Keratinocyte (primary cell): Measurements from ENCODE around the gene CLEC16A. TPM values are rescaled to one million over a fixed set of nuclear protein-coding genes. Genes with fewer than 3 reads are reported as not detected.

ENCODE experiments used
- DNase-seq: peaks from one replicate; pipeline ENCODE4 v3.0.0-alpha.2; 2011; ENCODE audit warnings: low read depth, missing footprints, low spot score
- FAIRE-seq: peaks from 2 replicates; lab custom pipeline; 2011; peaks lifted over from hg19 to GRCh38; lab: Jason Lieb, UNC
- H2AFZ ChIP-seq: 2 replicates; pipeline ENCODE4 v1.6.0; 2012; ENCODE audit warnings: low read length, control low read depth, inconsistent platforms; ENCODE audit not compliant: control insufficient read depth
- H3K27ac ChIP-seq: 2 replicates; pipeline ENCODE4 v1.5.1; 2011; ENCODE audit warnings: low read length; ENCODE audit not compliant: control insufficient read depth, insufficient read depth
- H3K27me3 ChIP-seq: 3 replicates; pipeline ENCODE4 v1.6.0; 2011; ENCODE audit warnings: low read length; ENCODE audit not compliant: control insufficient read depth, insufficient read depth; ENCODE audit errors: extremely low read depth
- H3K36me3 ChIP-seq, 2 experiments: 2 replicates in 1 of 2; 3 replicates in 1 of 2; pipeline ENCODE4 v1.5.1; 2011; ENCODE audit warnings: low read length in 2 of 2, mild to moderate bottlenecking in 1 of 2; ENCODE audit not compliant: control insufficient read depth in 2 of 2, insufficient read depth in 2 of 2; ENCODE audit errors: extremely low read depth in 1 of 2
- H3K4me1 ChIP-seq: 3 replicates; pipeline ENCODE4 v1.5.1; 2011; ENCODE audit warnings: low read length; ENCODE audit not compliant: control insufficient read depth, insufficient read depth; ENCODE audit errors: extremely low read depth
- H3K4me2 ChIP-seq: 3 replicates; pipeline ENCODE4 v1.6.0; 2011; ENCODE audit warnings: low read depth, low read length; ENCODE audit not compliant: control insufficient read depth, insufficient read depth; ENCODE audit errors: extremely low read depth
- H3K4me3 ChIP-seq, 3 experiments: fragments of 200-600 bp in 1 of 3; sonication (generic) in 1 of 3; 2 replicates in 2 of 3; 3 replicates in 1 of 3; pipeline ENCODE4 v1.5.1; 2011 to 2016; ENCODE audit warnings: low read length in 3 of 3, mild to moderate bottlenecking in 3 of 3, control low read depth in 2 of 3, inconsistent platforms in 1 of 3, low read depth in 1 of 3, mixed read lengths in 1 of 3, mixed run types in 1 of 3, moderate library complexity in 1 of 3; ENCODE audit not compliant: control insufficient read depth in 2 of 3, insufficient read depth in 2 of 3; ENCODE audit errors: extremely low read depth in 1 of 3
- H3K79me2 ChIP-seq: 2 replicates; pipeline ENCODE4 v1.6.0; 2012; ENCODE audit warnings: low read length; ENCODE audit not compliant: control insufficient read depth, insufficient read depth
- H3K9ac ChIP-seq: 3 replicates; pipeline ENCODE4 v1.6.0; 2011; ENCODE audit warnings: low read length; ENCODE audit not compliant: control insufficient read depth, insufficient read depth; ENCODE audit errors: extremely low read depth
- H3K9me1 ChIP-seq: 3 replicates; pipeline ENCODE4 v1.6.0; 2011; ENCODE audit warnings: low read length; ENCODE audit not compliant: control insufficient read depth, insufficient read depth; ENCODE audit errors: extremely low read depth
- H3K9me3 ChIP-seq: 2 replicates; pipeline ENCODE4 v1.5.1; 2012; ENCODE audit warnings: low read depth, low read length; ENCODE audit not compliant: control insufficient read depth
- H4K20me1 ChIP-seq: 3 replicates; pipeline ENCODE4 v1.6.0; 2011; ENCODE audit warnings: low read length; ENCODE audit not compliant: control insufficient read depth, insufficient read depth; ENCODE audit errors: extremely low read depth
- EZH2 ChIP-seq: IDR thresholded peaks from one replicate; pipeline ENCODE4 v1.6.1; 2012; ENCODE audit warnings: inconsistent platforms, mild to moderate bottlenecking, low read length, moderate library complexity
- dilution Hi-C: fragments of 300-500 bp; cut with MboI; formaldehyde crosslinking; loops from one replicate; pipeline ENCODE4 v1.7.0; 2020; ENCODE audit warnings: low sequenced_read_pairs; ENCODE audit not compliant: extremely low pct_ligation_motif_present
- polyA plus RNA-seq, 5 experiments: library from polyadenylated mRNA; depleted of rRNA in 3 of 5; stranded (reverse) in 3 of 5; stranded (forward) in 1 of 5; unstranded in 1 of 5; fragments of >200 nt; gene quantifications; 1 replicate in 1 of 5; 2 replicates in 3 of 5; 3 replicates in 1 of 5; pipeline versions ENCODE4 v1.2.1 to v1.2.3, GENCODE V29; 2011 to 2012; ENCODE audit warnings: missing spikeins in 2 of 5, low read depth in 1 of 5, low replicate concordance in 1 of 5
- TF ChIP-seq, protein P1 (sequence below), 3 experiments: IDR thresholded peaks in 1 of 3; conservative IDR thresholded peaks in 1 of 3; optimal IDR thresholded peaks in 1 of 3; 2 replicates in 2 of 3; 3 replicates in 1 of 3; pipeline versions ENCODE3 to v1.5.1; 2011; ENCODE audit warnings: low read length in 3 of 3, mild to moderate bottlenecking in 3 of 3, moderate library complexity in 2 of 3, control low read depth in 1 of 3, inconsistent platforms in 1 of 3; ENCODE audit not compliant: insufficient read depth in 2 of 3; ENCODE audit errors: extremely low read depth in 1 of 3

Gene CLEC16A
- polyA plus RNA-seq, 1 donor (not counting 4 experiments of a cell fraction or from before 2014, with no cell fraction given) = 9.5 TPM

DNA sequence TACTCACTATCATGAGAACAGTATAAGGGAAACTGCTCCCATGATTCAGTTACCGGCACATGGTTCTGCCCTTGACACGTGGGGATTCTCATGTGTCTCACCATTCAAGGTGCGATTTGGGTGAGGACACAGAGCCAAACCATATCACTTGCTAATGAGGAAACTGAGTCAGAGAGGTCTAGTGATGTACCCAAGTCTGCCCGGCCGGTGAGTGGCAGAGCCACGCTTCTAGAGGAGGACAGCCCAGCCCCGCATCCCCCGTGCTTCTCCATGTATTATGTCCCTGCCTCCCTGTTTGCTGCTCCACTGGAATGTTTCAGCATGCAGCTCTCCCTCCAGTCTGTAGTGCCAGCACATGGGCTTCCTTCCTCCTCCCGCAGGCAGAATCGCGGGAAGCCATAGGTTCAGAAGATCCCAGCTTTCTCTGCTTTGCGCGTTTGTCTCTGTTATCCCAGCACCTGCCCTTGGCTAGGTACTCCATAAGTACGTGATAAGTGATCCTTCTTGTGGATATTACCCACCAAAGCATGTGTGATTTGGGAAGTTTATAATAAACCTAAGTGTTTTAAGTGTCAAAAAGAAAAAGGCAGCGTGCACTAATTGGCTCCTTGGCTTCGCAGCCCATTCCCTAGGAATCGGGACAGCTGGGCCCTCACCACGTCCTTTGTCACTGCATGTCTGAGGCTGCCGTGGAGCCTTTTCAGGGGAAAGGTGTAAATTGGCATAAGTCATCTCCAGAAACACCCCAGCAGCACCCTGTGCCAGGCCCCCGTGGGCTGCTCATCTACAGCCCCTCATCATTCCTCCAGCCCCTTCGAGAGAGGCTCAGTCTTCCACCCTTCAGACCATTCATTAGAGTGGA lies 103.8 kb downstream of the CLEC16A start:
- Histone ChIP-seq H3K79me2 (no peaks in the 10 kb centered on the region), H3K27ac (no peak overlapping the region), H3K4me2 (no peak overlapping the region), H3K4me3 (no peak overlapping the region), H2AFZ (no peak overlapping the region), H3K9ac (no peak overlapping the region), H3K36me3 (peaks cover 14 to 20% of the 10 kb centered on the region in 2 experiments), H3K4me1 (peaks cover 6% of the 10 kb centered on the region), H3K27me3 (no peaks in the 10 kb centered on the region), H4K20me1 (no peaks in the 10 kb centered on the region), H3K9me3 (no peaks in the 10 kb centered on the region), H3K9me1 (no peaks in the 10 kb centered on the region)
- dilution Hi-C loops = no loop called here
- DNase-seq = no peak
- TF ChIP-seq, protein P1, sequence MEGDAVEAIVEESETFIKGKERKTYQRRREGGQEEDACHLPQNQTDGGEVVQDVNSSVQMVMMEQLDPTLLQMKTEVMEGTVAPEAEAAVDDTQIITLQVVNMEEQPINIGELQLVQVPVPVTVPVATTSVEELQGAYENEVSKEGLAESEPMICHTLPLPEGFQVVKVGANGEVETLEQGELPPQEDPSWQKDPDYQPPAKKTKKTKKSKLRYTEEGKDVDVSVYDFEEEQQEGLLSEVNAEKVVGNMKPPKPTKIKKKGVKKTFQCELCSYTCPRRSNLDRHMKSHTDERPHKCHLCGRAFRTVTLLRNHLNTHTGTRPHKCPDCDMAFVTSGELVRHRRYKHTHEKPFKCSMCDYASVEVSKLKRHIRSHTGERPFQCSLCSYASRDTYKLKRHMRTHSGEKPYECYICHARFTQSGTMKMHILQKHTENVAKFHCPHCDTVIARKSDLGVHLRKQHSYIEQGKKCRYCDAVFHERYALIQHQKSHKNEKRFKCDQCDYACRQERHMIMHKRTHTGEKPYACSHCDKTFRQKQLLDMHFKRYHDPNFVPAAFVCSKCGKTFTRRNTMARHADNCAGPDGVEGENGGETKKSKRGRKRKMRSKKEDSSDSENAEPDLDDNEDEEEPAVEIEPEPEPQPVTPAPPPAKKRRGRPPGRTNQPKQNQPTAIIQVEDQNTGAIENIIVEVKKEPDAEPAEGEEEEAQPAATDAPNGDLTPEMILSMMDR (optimal IDR thresholded peaks at IDR 0.05 in 1 of 3, IDR thresholded peaks at IDR 0.05 in 1 of 3, conservative IDR thresholded peaks at IDR 0.05 in 1 of 3; ENCODE audit: extremely low read depth in 1 of 3, insufficient read depth in 2 of 3, low read length in 3 of 3) = no peak
- no peak for TF ChIP-seq EZH2
- FAIRE-seq = no peak

DNA sequence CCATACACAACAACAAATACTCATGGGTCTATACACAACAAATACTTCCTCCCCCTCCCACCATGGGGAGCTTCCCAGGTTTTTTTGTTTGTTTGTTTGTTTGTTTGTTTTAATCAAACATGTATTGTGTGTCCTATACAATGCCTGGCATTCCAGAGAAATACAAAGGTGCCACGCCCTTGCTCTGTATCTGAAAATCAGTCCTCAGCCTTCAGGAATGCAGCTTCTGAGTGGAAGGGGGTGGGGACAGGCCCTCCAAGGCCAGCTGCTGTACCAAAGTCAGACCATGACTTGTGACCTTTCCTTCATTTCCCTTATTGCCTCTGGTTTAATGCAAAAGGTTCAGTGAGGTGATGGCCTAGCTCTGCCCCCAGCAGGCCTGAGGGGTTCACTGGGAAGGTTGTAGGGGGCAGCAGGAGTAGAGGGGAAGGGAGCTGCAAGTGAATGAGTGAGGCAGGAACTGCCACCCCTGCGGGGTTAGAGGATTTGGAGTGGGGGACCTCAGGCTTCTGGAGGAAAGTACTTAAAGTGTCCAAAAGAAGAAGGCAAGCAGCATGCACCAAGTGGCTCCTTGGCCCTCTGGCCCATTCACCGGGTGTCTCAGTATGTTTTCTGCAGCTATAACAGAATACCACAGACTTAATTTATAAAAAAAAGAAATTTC lies 105.2 kb downstream of the CLEC16A start:
- FAIRE-seq (no peak), DNase-seq (no peak)
- Histone ChIP-seq H3K79me2 (no peaks in the 10 kb centered on the region), H3K9ac (no peak overlapping the region), H4K20me1 (no peaks in the 10 kb centered on the region), H3K36me3 (peaks cover 14 to 26% of the 10 kb centered on the region in 2 experiments), H3K27me3 (no peaks in the 10 kb centered on the region), H2AFZ (no peak overlapping the region), H3K4me2 (peak overlapping the region; percentile 27), H3K4me1 (peaks cover 6% of the 10 kb centered on the region), H3K27ac (no peak overlapping the region), H3K4me3 (no peak overlapping the region), H3K9me3 (no peaks in the 10 kb centered on the region), H3K9me1 (no peaks in the 10 kb centered on the region)
- TF ChIP-seq, protein P1 (optimal IDR thresholded peaks at IDR 0.05 in 1 of 3, IDR thresholded peaks at IDR 0.05 in 1 of 3, conservative IDR thresholded peaks at IDR 0.05 in 1 of 3; ENCODE audit: extremely low read depth in 1 of 3, insufficient read depth in 2 of 3, low read length in 3 of 3) = no peak
- no peak for TF ChIP-seq EZH2
- dilution Hi-C loops = no loop called here
